ENCODE data around the gene COL26A1. TPM values are rescaled to one million over a fixed set of nuclear protein-coding genes. Genes with fewer than 3 reads are reported as not detected.

COL26A1 gene
- total RNA-seq, 2 experiments from 2014 or later, result not detected

- no peaks in the 10 kb centered on the region for H3K4me1 ChIP-seq (ENCODE audit: insufficient read depth, low read length)
- H3K27ac Mint-ChIP-seq, result no peak overlapping the region
- no peak for TF ChIP-seq CTCF (IDR thresholded peaks at IDR 0.05)
- no peak overlapping the region for H3K4me3 Mint-ChIP-seq
- DNase-seq (peak in 1 of 14 experiments; percentile 12), ATAC-seq (ENCODE audit: poor library complexity) (no peak)
- peaks cover 0 to 3% of the 10 kb centered on the region in 2 experiments for H3K9me3 ChIP-seq (ENCODE audit: control insufficient read depth in 1 of 2, insufficient read depth in 1 of 2, low read length in 2 of 2)
- ChIA-PET CTCF (interaction anchor here (0.6 kb wide), 1 partner anchor 677 kb away, joined by 3 read pairs; no protein-coding TSS in a partner anchor), POLR2A (no interaction called here)
- no peaks in the 10 kb centered on the region for H3K9me3 Mint-ChIP-seq
- H3K4me1 Mint-ChIP-seq (ENCODE audit: low read depth), result no peaks in the 10 kb centered on the region
- no peaks in the 10 kb centered on the region for H3K36me3 Mint-ChIP-seq (ENCODE audit: low read depth)
- no peak overlapping the region for H3K4me3 ChIP-seq (ENCODE audit: low read length)
- intact Hi-C loops (cut with DNase I, micrococcal nuclease), result no loop called here
- no peak overlapping the region for H3K27ac ChIP-seq (ENCODE audit: low read depth in 1 of 2, low read length in 2 of 2)
- no peaks in the 10 kb centered on the region for H3K27me3 ChIP-seq (ENCODE audit: control insufficient read depth in 1 of 2, insufficient read depth in 2 of 2, low read length in 2 of 2)
- no peaks in the 10 kb centered on the region for H3K36me3 ChIP-seq (ENCODE audit: insufficient read depth, low read length)
- H3K27me3 Mint-ChIP-seq, result peaks cover 3% of the 10 kb centered on the region
Observed at GRCh38 chr7:101554584-101555268, 192.1 kb downstream of the COL26A1 start.

- ATAC-seq (ENCODE audit: poor library complexity) (no peak), DNase-seq (peak in 1 of 14 experiments; percentile 20)
- TF ChIP-seq CTCF (IDR thresholded peaks at IDR 0.05), result no peak
- CTCF ChIA-PET, result interaction anchor here (0.6 kb wide), 1 partner anchor 676 kb away, joined by 3 read pairs; no protein-coding TSS in a partner anchor
- no peak overlapping the region for H3K27ac Mint-ChIP-seq
- no peaks in the 10 kb centered on the region for H3K27me3 ChIP-seq (ENCODE audit: control insufficient read depth in 1 of 2, insufficient read depth in 2 of 2, low read length in 2 of 2)
- H3K9me3 Mint-ChIP-seq, result no peaks in the 10 kb centered on the region
- H3K4me3 ChIP-seq (ENCODE audit: low read length), result no peak overlapping the region
- peaks cover 9% of the 10 kb centered on the region for H3K27me3 Mint-ChIP-seq
- H3K27ac ChIP-seq (ENCODE audit: low read depth in 1 of 2, low read length in 2 of 2), result no peak overlapping the region
- no peaks in the 10 kb centered on the region for H3K9me3 ChIP-seq (ENCODE audit: control insufficient read depth in 1 of 2, insufficient read depth in 1 of 2, low read length in 2 of 2)
- no peak overlapping the region for H3K4me3 Mint-ChIP-seq
- H3K4me1 Mint-ChIP-seq (ENCODE audit: low read depth), result no peaks in the 10 kb centered on the region
- H3K36me3 Mint-ChIP-seq (ENCODE audit: low read depth), result no peaks in the 10 kb centered on the region
- POLR2A ChIA-PET, result no interaction called here
- no peaks in the 10 kb centered on the region for H3K4me1 ChIP-seq (ENCODE audit: insufficient read depth, low read length)
- intact Hi-C loops (cut with DNase I, micrococcal nuclease), result no loop called here
- no peaks in the 10 kb centered on the region for H3K36me3 ChIP-seq (ENCODE audit: insufficient read depth, low read length)
Observed at GRCh38 chr7:101555269-101555920, 192.7 kb downstream of the COL26A1 start.

GRCh38 chr7:101555921-101556275 is 193.2 kb downstream of the COL26A1 start:
- Histone ChIP-seq H3K27ac (ENCODE audit: low read depth in 1 of 2, low read length in 2 of 2) (no peak overlapping the region), H3K4me1 (ENCODE audit: insufficient read depth, low read length) (no peaks in the 10 kb centered on the region), H3K4me3 (ENCODE audit: low read length) (no peak overlapping the region), H3K36me3 (ENCODE audit: insufficient read depth, low read length) (no peaks in the 10 kb centered on the region), H3K27me3 (ENCODE audit: control insufficient read depth in 1 of 2, insufficient read depth in 2 of 2, low read length in 2 of 2) (no peaks in the 10 kb centered on the region), H3K9me3 (ENCODE audit: control insufficient read depth in 1 of 2, insufficient read depth in 1 of 2, low read length in 2 of 2) (peaks cover 0 to under 1% of the 10 kb centered on the region in 2 experiments)
- Mint-ChIP-seq H3K27ac (no peak overlapping the region), H3K9me3 (no peaks in the 10 kb centered on the region), H3K4me3 (no peak overlapping the region), H3K27me3 (peaks cover 9% of the 10 kb centered on the region), H3K4me1 (ENCODE audit: low read depth) (no peaks in the 10 kb centered on the region), H3K36me3 (ENCODE audit: low read depth) (no peaks in the 10 kb centered on the region)
- peak in 1 of 14 experiments; percentile 2 for DNase-seq
- POLR2A ChIA-PET, result no interaction called here
- no peak for ATAC-seq (ENCODE audit: poor library complexity)
- no peak for TF ChIP-seq CTCF (IDR thresholded peaks at IDR 0.05)
- intact Hi-C loops (cut with DNase I, micrococcal nuclease), result no loop called here
- CTCF ChIA-PET, result no interaction called here
